ENCODE data around the gene CCT2.
A peak's percentile ranks its signal among the peaks of the same experiment; 100 is the strongest.

CCT2 gene

DNA sequence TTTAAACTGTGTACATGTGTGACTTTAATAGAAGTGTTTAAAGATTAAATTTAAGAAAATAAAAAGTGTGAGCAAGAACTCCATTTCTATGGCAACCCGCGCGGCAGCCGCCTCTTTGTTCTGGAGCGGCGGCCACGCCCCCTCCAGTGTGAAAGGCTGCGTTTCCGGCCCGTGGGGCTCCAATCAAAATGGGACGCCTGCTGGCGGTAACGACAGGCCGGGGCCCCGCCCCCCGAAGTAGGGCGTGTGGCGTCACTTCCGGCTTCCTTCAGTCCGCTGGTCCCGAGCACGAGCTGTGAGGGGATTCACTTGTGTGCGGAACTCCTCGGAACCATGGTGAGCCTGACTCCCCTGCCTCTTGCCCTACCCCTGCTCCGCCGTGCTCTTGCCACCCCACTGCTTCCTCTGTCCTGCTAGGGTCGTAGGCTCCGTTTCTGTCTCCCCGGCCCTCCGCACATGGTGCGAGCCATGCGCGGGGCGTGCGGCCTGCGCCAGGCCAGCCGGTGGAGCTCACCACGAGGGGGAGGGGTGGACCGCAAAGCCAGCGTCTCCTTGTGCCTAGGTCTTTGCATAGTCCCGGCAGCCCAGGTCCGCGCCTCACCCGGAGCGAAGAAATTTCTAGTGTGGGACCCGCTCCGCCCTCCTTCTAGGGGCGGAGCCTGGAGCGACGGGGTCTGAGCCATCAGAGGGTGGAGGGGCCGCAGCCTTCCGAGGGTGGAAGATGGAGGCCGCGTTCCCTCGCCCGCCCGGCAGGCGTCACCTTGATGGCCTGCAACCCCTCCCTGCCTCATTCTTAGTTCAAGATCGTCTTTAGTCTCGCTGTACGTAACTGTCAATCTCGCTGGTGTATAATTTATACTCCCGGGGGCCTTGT lies at the start of gene CCT2:
Gene CCT2 (plus strand): TSS at position 271 of the 874 bp plus-strand sequence. CDS start 63 bp downstream, at position 334.
- peak; percentile 98 for DNase-seq

- no peak for DNase-seq
These were observed 44.3 kb upstream of the CCT2 start for GRCh38 chr12:69540987-69541386.

DNA sequence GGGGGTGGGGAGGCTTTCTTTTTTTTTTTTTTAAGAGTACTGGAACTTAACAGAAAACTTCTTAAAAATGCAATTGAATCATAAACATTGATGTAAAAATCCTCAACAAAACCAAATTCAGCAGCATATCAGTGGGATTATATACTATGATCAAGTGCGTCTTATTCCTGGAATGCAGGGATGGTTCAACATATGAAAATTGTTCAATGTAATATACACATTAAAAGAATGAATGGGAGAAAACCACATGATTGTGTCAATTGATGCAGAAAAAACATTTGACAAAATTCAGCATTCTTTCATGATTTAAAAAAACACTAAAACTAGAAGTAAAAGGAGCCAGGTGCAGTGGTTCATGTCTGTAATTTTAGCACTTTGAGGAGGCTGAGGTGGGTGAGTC lies 41.2 kb upstream of the CCT2 start:
- no peak for DNase-seq

DNA sequence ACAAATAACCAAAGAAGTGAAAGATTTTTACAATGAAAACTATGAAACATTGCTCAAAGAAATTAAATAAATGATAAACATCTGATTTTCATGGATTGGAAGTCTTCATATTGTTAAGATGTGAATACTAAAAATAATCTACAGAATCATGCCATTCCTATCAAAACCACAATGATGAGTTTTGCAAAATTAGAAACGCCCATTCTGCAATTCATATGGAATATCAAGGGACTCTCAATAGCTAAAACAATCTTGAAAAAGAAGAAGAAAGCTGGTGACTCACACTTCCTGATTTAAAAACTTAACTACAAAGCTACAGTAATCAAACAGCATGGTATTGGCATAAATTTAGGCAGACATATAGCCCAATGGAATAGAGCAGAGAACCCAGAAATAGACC lies 40.2 kb upstream of the CCT2 start:
- no peak for DNase-seq

DNA sequence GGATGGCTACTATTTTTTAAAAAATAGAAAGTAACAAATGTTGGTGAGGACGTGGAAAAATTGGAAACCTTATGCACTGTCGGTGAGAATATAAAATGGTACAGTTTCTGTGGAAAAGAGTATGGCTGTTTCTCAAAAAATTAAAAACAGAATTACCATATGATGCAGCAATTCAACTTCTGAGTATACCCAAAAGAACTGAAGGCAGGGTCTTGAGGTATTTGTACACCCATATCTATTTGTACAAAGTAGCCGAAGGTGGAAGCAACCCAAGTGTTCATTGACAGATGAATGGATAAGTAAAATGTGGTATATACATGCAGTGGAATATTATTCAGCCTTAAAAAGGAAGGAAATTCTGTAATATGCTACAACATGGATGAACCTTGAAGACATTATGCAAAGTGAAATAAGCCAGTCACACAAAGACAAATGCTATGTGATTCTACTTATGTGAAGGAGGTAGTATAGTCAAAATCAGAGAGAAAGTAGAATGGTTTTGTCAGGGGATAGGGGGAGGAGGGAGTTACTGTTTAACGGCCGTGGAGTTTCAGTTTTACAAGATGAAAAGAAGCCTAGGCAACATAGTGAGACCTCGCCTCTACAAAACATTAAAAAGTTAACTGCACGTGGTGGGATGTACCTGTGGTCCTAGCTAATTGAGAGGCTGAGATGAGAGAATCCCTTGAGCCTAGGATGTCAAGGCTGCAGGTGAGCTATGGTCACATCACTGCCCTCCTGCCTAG lies 38.4 kb upstream of the CCT2 start:
- no peak for DNase-seq

DNA sequence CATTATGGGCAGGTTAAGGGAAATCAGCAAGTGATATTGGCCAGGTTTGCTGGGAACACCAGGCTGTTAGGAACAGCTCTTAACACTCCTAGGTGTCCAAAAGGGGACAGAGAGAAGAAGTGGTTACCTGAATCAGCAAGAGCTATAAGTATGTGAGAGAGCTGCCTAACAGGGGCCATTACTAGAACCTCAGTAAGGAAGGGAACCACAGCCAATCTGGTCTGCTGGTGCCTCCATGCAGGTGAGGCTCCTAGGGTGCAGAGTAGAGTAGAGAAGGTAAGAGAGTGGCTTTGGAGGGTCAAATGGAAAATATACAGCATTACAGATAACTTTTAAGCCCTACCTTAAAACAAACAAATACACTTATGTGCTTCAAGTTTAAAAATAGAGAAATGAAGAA lies 36.6 kb upstream of the CCT2 start:
- no peak for DNase-seq

DNA sequence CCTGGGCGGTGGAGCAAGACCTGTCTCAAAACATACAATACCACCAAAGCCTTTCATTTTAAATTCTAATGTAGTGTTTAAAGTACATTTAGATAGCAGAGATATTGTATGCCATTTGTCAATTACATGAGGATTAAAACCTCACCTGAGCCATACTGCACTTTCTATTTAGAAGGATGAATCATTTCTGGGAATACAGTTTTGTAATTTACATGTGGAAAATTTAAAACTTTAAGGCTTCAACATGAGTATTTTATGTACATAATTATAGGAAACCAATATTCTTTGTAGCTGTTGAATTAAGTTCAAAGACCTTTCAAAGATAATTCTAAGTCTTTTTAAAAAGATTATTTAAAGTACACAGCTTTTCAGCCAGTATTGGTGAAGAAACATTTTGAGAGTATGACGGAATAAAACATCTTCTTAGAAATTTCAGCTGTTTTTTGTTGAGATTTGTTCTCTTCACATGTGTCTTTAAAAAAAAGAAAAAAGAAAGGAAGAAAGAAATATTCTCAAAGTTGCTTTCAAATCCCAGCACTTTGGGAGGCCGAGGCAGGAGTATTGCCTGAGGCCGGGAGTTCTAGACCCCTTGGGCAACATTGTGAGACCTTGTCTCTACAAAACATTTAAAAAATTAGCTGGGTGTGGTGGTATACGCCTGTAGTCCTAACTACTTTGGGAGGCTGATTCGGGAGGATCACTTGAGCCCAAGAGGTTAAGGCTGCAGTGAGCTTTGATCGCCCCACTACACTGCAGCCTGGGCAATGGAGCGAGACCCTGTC lies 34.5 kb upstream of the CCT2 start:
- no peak for DNase-seq

DNA sequence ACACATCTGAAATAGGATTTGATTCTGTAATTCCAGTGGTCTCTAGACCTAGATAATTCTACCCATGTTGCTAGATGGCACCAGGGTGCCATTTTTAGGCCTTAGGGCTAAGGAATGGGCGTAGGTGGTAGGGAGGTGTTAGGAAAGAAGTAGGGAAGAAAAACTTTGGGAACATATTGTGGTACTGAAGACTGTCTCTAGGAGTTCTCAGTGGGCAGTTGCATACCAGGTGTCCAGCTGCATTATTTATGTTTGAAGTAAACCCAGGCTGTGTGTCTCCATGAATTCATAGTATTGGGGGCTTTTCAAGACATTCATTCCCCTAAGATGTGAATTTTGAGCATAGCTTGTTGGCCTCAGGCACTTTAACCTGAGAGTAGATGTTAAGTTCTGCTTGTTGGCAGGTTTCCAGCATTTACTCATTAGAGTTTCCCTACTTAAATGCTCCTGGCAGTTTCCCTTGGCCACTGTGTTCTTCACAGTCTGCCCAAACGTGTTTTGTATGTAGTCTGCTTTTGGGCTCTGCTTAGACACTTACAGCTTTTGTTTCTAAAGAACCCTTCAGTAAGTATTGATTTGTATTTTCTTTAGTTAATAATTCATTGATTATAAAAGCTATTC lies 31.5 kb upstream of the CCT2 start:
- no peak for DNase-seq

DNA sequence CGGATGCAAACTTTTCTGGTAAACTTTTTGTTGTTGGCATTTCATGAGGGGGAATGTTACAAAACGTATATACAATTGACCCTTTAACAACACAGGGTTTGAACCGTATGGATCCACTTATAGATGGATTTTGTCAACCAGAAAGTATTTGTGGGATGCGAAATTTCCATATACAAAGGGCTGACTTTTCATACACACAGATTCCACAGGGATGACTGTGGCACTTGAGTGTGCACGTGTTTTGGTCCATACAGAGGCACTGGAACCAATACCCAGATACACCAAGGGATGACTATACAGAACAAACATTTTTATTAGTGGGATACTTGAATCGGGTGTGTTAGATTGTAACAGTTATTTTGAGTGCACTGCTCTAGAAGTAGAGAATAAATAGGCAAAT lies 29.8 kb upstream of the CCT2 start:
- DNase-seq: no peak

DNA sequence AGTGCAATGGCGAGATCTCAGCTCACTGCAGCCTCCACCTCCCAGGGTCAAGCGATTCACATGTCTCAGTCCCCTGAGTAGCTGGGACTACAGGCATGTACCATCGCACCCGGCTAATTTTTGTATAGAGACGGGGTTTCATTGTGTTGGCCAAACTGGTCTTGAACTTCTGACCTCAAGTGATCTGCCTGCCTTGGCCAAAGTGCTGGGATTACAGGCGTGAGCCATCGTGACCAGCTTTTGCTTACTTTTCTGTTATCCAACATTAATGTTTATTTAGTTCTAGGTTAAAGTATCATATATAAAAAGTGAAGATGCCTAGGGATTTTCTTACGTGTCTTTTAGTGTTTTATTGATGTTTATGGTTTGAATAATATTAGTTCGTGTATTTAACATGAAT lies 28.9 kb upstream of the CCT2 start:
- DNase-seq: no peak

- no peak for DNase-seq
These were observed 22.0 kb upstream of the CCT2 start for GRCh38 chr12:69563166-69563762.

GRCh38 chr12:69566603-69567002 lies 18.7 kb upstream of the CCT2 start:
- no peak for DNase-seq

DNA sequence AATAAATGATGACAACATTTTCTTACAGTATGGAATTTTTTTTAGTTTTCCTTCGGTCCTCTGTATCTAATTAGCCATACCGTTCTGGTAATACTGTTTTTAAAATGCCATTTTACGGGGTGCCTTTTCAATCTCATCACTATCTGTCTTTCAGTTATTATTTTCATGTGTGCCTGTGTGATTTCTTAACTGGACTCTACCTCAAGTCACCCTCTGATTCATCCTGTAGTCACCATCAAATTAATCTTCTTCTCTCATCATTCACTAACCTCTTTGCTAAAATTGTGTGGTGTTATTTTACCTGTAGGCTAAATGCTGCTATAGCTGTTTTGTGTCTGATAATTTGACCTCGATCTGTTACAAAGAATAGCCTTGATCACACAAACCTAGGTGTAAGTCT lies 16.0 kb upstream of the CCT2 start:
- no peak for DNase-seq

GRCh38 chr12:69570000-69570516 lies 15.2 kb upstream of the CCT2 start:
- no peak for DNase-seq

GRCh38 chr12:69570545-69571399 lies 14.5 kb upstream of the CCT2 start:
- DNase-seq: peak; percentile 58

- DNase-seq: no peak
These were observed 9.9 kb upstream of the CCT2 start for GRCh38 chr12:69575346-69575745.

DNA sequence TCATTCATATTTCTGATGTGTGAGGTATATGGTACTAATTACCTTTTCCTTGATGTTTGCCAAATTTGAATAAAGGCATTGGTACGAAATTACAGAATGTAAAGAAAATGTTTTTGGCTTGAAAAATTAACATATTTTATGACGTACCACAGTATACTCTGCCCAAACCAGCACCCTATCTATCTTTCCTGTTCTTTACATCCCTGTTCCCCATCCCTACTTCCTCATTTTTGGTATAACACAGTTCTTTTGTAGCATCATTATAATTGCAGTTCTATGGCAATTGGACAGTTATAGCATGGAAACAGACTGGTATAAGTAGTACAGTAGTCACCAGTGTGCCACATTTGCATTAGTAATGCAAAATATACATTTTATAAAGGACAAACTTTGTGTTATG lies 7.0 kb upstream of the CCT2 start:
- DNase-seq: no peak

DNA sequence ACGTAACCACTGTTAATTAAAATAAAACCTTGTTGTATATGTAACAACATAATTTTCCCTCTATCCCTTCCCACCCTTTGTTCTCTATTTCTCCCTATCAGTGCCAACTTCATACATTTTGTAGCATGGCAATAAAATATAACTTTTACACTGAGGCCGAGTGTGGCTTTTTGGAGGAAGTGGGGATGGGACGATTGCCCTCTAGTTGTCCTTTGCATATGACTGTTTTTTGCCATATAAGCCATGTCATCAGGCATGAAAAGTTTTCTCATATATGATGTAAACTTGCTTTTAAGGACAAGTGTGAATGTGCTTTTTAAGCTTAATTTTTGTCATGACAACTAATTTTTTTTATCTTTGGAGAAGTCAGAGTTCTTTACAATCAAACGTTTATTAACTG lies 6.2 kb upstream of the CCT2 start:
- DNase-seq: no peak

- no peak for DNase-seq
These were observed 5.2 kb upstream of the CCT2 start for GRCh38 chr12:69580074-69580473.

DNA sequence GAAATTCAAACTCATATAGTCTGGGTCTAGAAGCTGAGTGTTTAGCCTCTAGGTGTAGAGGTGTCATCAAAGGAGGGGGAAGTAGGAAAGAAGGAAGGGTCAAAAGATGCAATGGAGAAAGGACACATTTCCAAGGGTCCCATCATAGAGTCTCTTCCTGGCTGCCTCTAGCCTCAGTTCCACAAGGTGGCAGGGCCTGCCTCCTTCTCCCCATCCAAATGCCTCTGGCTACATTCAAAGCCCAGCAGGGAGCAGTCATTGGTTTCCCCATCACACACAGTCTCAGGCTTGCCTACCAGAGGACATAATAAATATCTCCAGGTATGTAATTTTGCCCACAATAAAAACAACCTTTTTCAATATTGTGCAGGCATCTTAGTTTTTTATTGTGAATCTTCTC lies 2.1 kb upstream of the CCT2 start:
- no peak for DNase-seq

DNA sequence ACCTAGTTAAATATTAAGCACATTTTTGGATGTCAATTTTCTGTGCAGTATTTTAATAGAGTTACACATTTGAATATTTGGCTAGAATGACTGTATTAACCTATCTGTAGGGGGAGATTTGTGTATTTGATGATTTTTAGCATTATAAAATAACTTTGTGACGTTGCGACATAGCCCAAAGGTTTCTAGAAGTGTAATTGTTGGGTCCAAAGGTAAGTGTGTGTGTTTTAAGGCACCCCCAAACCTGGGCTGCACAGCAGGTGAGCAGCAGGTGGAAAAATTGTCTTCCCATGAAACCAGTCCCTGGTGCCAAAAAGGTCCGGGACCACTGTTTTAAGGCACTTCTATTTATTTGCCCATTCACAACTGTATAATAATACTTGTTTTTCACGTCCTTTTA lies 3.3 kb downstream of the CCT2 start:
- DNase-seq: no peak

All from activated naive CD4-positive, alpha-beta T cell treated with anti-CD3 and anti-CD28 coated beads, Interleukin-2, amount 50 U/mL, for 16 hours (primary cell).